DMS79 (cell line): ENCODE data around the gene KLF12.
A peak's percentile ranks its signal among the peaks of the same experiment; 100 is the strongest.

Experiments
- DNase-seq: peaks from one replicate; lab custom pipeline; 2025; lab: John Stamatoyannopoulos, UW

KLF12 gene

GRCh38 chr13:74135326-74136083 is 1.3 kb upstream of the KLF12 start:
- DNase-seq: peak; percentile 43

- peak; percentile 55 for DNase-seq
These were observed 647 bp upstream of the KLF12 start for GRCh38 chr13:74134777-74135325.

- DNase-seq: peak; percentile 64
These were observed 475 bp downstream of the KLF12 start for GRCh38 chr13:74133657-74134201.

GRCh38 chr13:74132776-74133656 is 1.2 kb downstream of the KLF12 start:
- DNase-seq: peak; percentile 9

GRCh38 chr13:74132152-74132775 is 1.9 kb downstream of the KLF12 start:
- no peak for DNase-seq

GRCh38 chr13:74131227-74131626 is 3.0 kb downstream of the KLF12 start:
- no peak for DNase-seq

- no peak for DNase-seq
These were observed 4.6 kb downstream of the KLF12 start for GRCh38 chr13:74129500-74130191.

- DNase-seq: no peak
These were observed 5.9 kb downstream of the KLF12 start for GRCh38 chr13:74128156-74128767.

- no peak for DNase-seq
These were observed 15.9 kb downstream of the KLF12 start for GRCh38 chr13:74118328-74118727.

- DNase-seq: no peak
These were observed 16.9 kb downstream of the KLF12 start for GRCh38 chr13:74117207-74117705.

GRCh38 chr13:74115133-74115532 is 19.1 kb downstream of the KLF12 start:
- no peak for DNase-seq

- DNase-seq: no peak
These were observed 19.6 kb downstream of the KLF12 start for GRCh38 chr13:74114641-74115040.

GRCh38 chr13:74114202-74114601 is 20.0 kb downstream of the KLF12 start:
- DNase-seq: no peak

- DNase-seq: no peak
These were observed 22.0 kb downstream of the KLF12 start for GRCh38 chr13:74111901-74112824.

- no peak for DNase-seq
These were observed 22.8 kb downstream of the KLF12 start for GRCh38 chr13:74111399-74111798.

- no peak for DNase-seq
These were observed 24.2 kb downstream of the KLF12 start for GRCh38 chr13:74110053-74110452.

GRCh38 chr13:74107598-74107997 is 26.6 kb downstream of the KLF12 start:
- DNase-seq: no peak

GRCh38 chr13:74105871-74106270 is 28.3 kb downstream of the KLF12 start:
- no peak for DNase-seq

GRCh38 chr13:74104661-74105275 is 29.4 kb downstream of the KLF12 start:
- DNase-seq: no peak
